Upper lobe of left lung (tissue), 4 donors: Measurements from ENCODE around the gene UBALD1.
"Not testable (repeated sequence)": the region's sequence is repeated elsewhere in the genome, so short reads cannot be mapped to it uniquely, and the experiment has no call there.

Source experiments
- CTCF ChIP-seq, 6 experiments: fragments of 450-650 bp in 4 of 6; fragments of 200-600 bp in 2 of 6; sonication (generic) in 2 of 6; IDR thresholded peaks; one replicate each; pipeline ENCODE4 v1.5.1; 2016 to 2019; ENCODE audit warnings: antibody characterized with exemption in 6 of 6
- POLR2A ChIP-seq, 4 donors: fragments of 450-650 bp; IDR thresholded peaks; one replicate each; pipeline ENCODE4 v1.5.1; 2016 to 2017; ENCODE audit warnings: antibody characterized with exemption in 4 of 4, mild to moderate bottlenecking in 2 of 4

GRCh38 chr16:4650443-4651074 lies 35.9 kb upstream of the UBALD1 start:
- not testable (repeated sequence) for TF ChIP-seq POLR2A (IDR thresholded peaks at IDR 0.05)
- TF ChIP-seq CTCF (IDR thresholded peaks at IDR 0.05) = peak; percentile 70 to 78 (median 73)
